H1 (cell line): Measurements from ENCODE around the gene ANKMY2. TPM values are rescaled to one million over a fixed set of nuclear protein-coding genes. Genes with fewer than 3 reads are reported as not detected.

ENCODE experiments used
- CEBPB ChIP-seq: IDR thresholded peaks from 2 replicates; pipeline ENCODE4 v1.6.1; 2012; ENCODE audit warnings: low read depth, low read length
- CHD2 ChIP-seq: IDR thresholded peaks from 2 replicates; pipeline ENCODE4 v1.6.1; 2012; ENCODE audit warnings: low read length, improper control_type of control experiment
- EGR1 ChIP-seq: IDR thresholded peaks from 2 replicates; pipeline ENCODE4 v1.6.1; 2011; ENCODE audit warnings: low read depth, low read length, borderline replicate concordance
- JUND ChIP-seq: IDR thresholded peaks from 2 replicates; pipeline ENCODE4 v1.6.1; 2011; ENCODE audit warnings: mild to moderate bottlenecking, improper control_type of control experiment, low read length
- KDM4A ChIP-seq: IDR thresholded peaks from one replicate; pipeline ENCODE4 v1.7.1; 2012; ENCODE audit warnings: low read depth, mild to moderate bottlenecking, moderate library complexity, low read length, inconsistent platforms; ENCODE audit not compliant: severe bottlenecking
- MAFK ChIP-seq: IDR thresholded peaks from 2 replicates; pipeline ENCODE4 v1.6.1; 2012; ENCODE audit warnings: low read depth, mild to moderate bottlenecking, improper control_type of control experiment, low read length
- POLR2A ChIP-seq, 2 experiments: IDR thresholded peaks; 1 replicate in 1 of 2; 2 replicates in 1 of 2; pipeline ENCODE4 v1.6.1; 2011; ENCODE audit warnings: low read depth in 2 of 2, low read length in 2 of 2, mild to moderate bottlenecking in 2 of 2; ENCODE audit errors: control extremely low read depth in 1 of 2
- POLR2AphosphoS5 ChIP-seq: IDR thresholded peaks from 2 replicates; pipeline ENCODE4 v1.6.1; 2011; ENCODE audit warnings: low read depth, low read length
- POU5F1 ChIP-seq: IDR thresholded peaks from 2 replicates; pipeline ENCODE4 v1.6.1; 2011; ENCODE audit warnings: low read depth, mild to moderate bottlenecking, low read length, moderate library complexity
- RXRA ChIP-seq: IDR thresholded peaks from 2 replicates; pipeline ENCODE4 v1.6.1; 2011; ENCODE audit warnings: low read depth, mild to moderate bottlenecking, low read length, moderate library complexity; ENCODE audit not compliant: insufficient read depth
- SP1 ChIP-seq: IDR thresholded peaks from 2 replicates; pipeline ENCODE4 v1.6.1; 2011; ENCODE audit warnings: low read depth, low read length
- SUZ12 ChIP-seq: fragments of 200-600 bp; sonication (generic); IDR thresholded peaks from 2 replicates; pipeline ENCODE4 v1.6.1; 2012; ENCODE audit warnings: mild to moderate bottlenecking, inconsistent platforms, low read length, moderate library complexity, mixed read lengths
- polyA plus RNA-seq, 7 experiments: library from polyadenylated mRNA; depleted of rRNA in 3 of 7; stranded (reverse) in 5 of 7; unstranded in 2 of 7; fragments of >200 nt in 5 of 7; fragments of 200-250 nt in 2 of 7; gene quantifications; 1 replicate in 5 of 7; 2 replicates in 1 of 7; 4 replicates in 1 of 7; pipeline versions ENCODE4 v1.2.1 to v1.2.3, GENCODE V29; 2011 to 2013; ENCODE audit warnings: missing spikeins in 2 of 7, mixed read lengths in 2 of 7
- total RNA-seq: library from RNA; stranded (reverse); fragmentation: NEBNext Ultra II Directional; extraction: Animal tissue kit (Norgen Biotek cat#: 25700); gene quantifications from 2 replicates; pipeline ENCODE4 v1.2.1, GENCODE V29; 2021
- TF ChIP-seq, protein P1 (sequence below): fragments of 300-600 bp; sonication (generic); IDR thresholded peaks from 2 replicates; pipeline ENCODE4 v1.7.1; 2012; ENCODE audit warnings: low read length, moderate library complexity, mild to moderate bottlenecking, inconsistent platforms; ENCODE audit not compliant: insufficient replicate concordance

Gene ANKMY2
- total and polyA plus RNA-seq, 2 of the 8 experiments (the other 6 are each of a cell fraction or from before 2014, with no cell fraction given), result 5.2 to 9.3 TPM

DNA sequence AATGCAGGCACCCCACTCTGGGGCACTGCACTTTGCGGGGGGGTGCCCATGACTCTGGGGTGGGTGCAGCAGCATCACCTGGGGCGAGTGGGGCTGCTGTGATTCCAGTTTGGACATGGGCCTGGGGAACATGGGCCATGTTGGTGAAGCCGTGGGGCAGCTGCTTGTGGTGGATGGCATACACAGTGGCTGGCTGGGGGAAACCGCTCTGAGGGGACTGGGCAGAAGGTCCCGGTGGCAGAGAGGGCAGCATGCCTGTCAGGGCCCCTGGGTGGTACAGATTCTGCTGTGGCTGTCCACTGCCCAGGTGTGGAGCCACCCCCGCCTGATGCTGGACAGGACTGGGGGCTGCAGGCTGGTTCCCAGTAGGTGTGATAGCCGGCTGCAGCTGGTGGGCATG is 61.7 kb downstream of the ANKMY2 start (continued):
- TF ChIP-seq, protein P1, sequence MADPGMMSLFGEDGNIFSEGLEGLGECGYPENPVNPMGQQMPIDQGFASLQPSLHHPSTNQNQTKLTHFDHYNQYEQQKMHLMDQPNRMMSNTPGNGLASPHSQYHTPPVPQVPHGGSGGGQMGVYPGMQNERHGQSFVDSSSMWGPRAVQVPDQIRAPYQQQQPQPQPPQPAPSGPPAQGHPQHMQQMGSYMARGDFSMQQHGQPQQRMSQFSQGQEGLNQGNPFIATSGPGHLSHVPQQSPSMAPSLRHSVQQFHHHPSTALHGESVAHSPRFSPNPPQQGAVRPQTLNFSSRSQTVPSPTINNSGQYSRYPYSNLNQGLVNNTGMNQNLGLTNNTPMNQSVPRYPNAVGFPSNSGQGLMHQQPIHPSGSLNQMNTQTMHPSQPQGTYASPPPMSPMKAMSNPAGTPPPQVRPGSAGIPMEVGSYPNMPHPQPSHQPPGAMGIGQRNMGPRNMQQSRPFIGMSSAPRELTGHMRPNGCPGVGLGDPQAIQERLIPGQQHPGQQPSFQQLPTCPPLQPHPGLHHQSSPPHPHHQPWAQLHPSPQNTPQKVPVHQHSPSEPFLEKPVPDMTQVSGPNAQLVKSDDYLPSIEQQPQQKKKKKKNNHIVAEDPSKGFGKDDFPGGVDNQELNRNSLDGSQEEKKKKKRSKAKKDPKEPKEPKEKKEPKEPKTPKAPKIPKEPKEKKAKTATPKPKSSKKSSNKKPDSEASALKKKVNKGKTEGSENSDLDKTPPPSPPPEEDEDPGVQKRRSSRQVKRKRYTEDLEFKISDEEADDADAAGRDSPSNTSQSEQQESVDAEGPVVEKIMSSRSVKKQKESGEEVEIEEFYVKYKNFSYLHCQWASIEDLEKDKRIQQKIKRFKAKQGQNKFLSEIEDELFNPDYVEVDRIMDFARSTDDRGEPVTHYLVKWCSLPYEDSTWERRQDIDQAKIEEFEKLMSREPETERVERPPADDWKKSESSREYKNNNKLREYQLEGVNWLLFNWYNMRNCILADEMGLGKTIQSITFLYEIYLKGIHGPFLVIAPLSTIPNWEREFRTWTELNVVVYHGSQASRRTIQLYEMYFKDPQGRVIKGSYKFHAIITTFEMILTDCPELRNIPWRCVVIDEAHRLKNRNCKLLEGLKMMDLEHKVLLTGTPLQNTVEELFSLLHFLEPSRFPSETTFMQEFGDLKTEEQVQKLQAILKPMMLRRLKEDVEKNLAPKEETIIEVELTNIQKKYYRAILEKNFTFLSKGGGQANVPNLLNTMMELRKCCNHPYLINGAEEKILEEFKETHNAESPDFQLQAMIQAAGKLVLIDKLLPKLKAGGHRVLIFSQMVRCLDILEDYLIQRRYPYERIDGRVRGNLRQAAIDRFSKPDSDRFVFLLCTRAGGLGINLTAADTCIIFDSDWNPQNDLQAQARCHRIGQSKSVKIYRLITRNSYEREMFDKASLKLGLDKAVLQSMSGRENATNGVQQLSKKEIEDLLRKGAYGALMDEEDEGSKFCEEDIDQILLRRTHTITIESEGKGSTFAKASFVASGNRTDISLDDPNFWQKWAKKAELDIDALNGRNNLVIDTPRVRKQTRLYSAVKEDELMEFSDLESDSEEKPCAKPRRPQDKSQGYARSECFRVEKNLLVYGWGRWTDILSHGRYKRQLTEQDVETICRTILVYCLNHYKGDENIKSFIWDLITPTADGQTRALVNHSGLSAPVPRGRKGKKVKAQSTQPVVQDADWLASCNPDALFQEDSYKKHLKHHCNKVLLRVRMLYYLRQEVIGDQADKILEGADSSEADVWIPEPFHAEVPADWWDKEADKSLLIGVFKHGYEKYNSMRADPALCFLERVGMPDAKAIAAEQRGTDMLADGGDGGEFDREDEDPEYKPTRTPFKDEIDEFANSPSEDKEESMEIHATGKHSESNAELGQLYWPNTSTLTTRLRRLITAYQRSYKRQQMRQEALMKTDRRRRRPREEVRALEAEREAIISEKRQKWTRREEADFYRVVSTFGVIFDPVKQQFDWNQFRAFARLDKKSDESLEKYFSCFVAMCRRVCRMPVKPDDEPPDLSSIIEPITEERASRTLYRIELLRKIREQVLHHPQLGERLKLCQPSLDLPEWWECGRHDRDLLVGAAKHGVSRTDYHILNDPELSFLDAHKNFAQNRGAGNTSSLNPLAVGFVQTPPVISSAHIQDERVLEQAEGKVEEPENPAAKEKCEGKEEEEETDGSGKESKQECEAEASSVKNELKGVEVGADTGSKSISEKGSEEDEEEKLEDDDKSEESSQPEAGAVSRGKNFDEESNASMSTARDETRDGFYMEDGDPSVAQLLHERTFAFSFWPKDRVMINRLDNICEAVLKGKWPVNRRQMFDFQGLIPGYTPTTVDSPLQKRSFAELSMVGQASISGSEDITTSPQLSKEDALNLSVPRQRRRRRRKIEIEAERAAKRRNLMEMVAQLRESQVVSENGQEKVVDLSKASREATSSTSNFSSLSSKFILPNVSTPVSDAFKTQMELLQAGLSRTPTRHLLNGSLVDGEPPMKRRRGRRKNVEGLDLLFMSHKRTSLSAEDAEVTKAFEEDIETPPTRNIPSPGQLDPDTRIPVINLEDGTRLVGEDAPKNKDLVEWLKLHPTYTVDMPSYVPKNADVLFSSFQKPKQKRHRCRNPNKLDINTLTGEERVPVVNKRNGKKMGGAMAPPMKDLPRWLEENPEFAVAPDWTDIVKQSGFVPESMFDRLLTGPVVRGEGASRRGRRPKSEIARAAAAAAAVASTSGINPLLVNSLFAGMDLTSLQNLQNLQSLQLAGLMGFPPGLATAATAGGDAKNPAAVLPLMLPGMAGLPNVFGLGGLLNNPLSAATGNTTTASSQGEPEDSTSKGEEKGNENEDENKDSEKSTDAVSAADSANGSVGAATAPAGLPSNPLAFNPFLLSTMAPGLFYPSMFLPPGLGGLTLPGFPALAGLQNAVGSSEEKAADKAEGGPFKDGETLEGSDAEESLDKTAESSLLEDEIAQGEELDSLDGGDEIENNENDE, result no peak
- no peak for TF ChIP-seq POLR2A (IDR thresholded peaks at IDR 0.05; ENCODE audit: control extremely low read depth in 1 of 2, low read depth in 2 of 2, low read length in 2 of 2)
- TF ChIP-seq CEBPB, result no peak
- TF ChIP-seq CHD2, result no peak
- no peak for TF ChIP-seq SUZ12
- no peak for TF ChIP-seq POLR2AphosphoS5
- TF ChIP-seq RXRA, result no peak
- no peak for TF ChIP-seq MAFK
- TF ChIP-seq JUND, result no peak
- no peak for TF ChIP-seq KDM4A
- TF ChIP-seq SP1, result no peak
- no peak for TF ChIP-seq POU5F1
- no peak for TF ChIP-seq EGR1
